Neural cell (in vitro differentiated cells): Measurements from ENCODE around the gene CFTR.

Experiments used
- CTCF ChIP-seq: fragments of 450-650 bp; IDR thresholded peaks from 2 replicates; pipeline ENCODE4 v1.5.1; 2014; ENCODE audit warnings: antibody characterized with exemption, mild to moderate bottlenecking, moderate library complexity; ENCODE audit not compliant: poor library complexity, severe bottlenecking
- EP300 ChIP-seq: fragments of 450-650 bp; conservative IDR thresholded peaks from 2 replicates; pipeline ENCODE4 v1.6.1; 2014; ENCODE audit warnings: antibody characterized with exemption, mild to moderate bottlenecking, moderate library complexity; ENCODE audit not compliant: poor library complexity, severe bottlenecking
- EZH2 ChIP-seq: fragments of 200-600, 300-800 bp; shearing (Covaris generic), sonication (generic); IDR thresholded peaks from 2 replicates; pipeline ENCODE4 v1.6.1; 2014; ENCODE audit warnings: antibody characterized with exemption, low read length, borderline replicate concordance, mild to moderate bottlenecking; ENCODE audit not compliant: insufficient read depth, poor library complexity, severe bottlenecking
- MXI1 ChIP-seq: fragments of 450-650 bp; conservative IDR thresholded peaks from 2 replicates; pipeline ENCODE4 v1.6.1; 2014; ENCODE audit warnings: antibody characterized with exemption, mild to moderate bottlenecking; ENCODE audit not compliant: poor library complexity, severe bottlenecking
- POLR2AphosphoS5 ChIP-seq: IDR thresholded peaks from 2 replicates; pipeline ENCODE4 v1.6.1; 2012
- RAD21 ChIP-seq: fragments of 450-650 bp; conservative IDR thresholded peaks from 2 replicates; pipeline ENCODE4 v1.6.1; 2014; ENCODE audit warnings: antibody characterized with exemption, mild to moderate bottlenecking, moderate library complexity
- REST ChIP-seq: IDR thresholded peaks from 2 replicates; pipeline ENCODE4 v1.6.1; 2012; ENCODE audit warnings: borderline replicate concordance
- SMC3 ChIP-seq: fragments of 450-650 bp; conservative IDR thresholded peaks from 2 replicates; pipeline ENCODE4 v1.6.1; 2014; ENCODE audit warnings: antibody characterized with exemption, mild to moderate bottlenecking, moderate library complexity; ENCODE audit not compliant: poor library complexity
- TAF1 ChIP-seq: IDR thresholded peaks from 2 replicates; pipeline ENCODE4 v1.6.1; 2012; ENCODE audit warnings: low read depth

GRCh38 chr7:117476557-117477215, 3.1 kb upstream of the CFTR start:
- TF ChIP-seq EZH2 (no peak), POLR2AphosphoS5 (no peak), REST (no peak), CTCF (no peak), SMC3 (no peak), TAF1 (no peak), EP300 (no peak), RAD21 (no peak), MXI1 (no peak)
